HK-2 (cell line): ENCODE data around the gene HS3ST3B1.

ENCODE experiments used
- DNase-seq: peaks from one replicate; pipeline ENCODE4 v3.0.0-alpha.2; 2018; ENCODE audit not compliant: unreplicated experiment

The HS3ST3B1 gene

GRCh38 chr17:14303343-14304221 is 2.7 kb downstream of the HS3ST3B1 start:
- no peak for DNase-seq

DNA sequence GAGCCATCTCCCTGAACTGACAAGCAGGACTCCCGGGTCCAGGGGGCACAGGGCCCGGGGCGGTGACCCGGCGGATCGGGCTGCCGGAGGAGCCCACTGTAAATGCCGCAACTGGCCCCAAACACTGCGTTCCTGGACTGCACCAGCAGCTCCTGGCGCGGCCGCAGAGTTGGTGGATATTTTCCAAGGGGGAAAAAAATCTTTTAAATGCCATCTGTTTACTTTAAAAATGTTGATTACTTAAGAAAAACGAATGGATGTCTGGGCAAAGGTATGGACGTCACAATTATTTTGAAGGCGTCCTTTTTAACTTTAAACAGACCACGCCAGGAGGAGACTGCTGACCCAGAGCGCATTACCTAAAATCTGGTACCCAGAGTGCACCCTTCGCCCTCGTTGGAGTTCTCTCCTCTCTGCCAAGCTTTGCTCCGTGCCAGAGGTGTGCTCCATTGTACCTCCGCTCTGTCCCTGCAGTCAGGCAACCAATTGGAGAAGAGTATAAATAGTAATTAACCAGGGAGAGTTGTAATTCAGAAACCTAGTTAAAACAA is 3.4 kb downstream of the HS3ST3B1 start:
- no peak for DNase-seq

DNA sequence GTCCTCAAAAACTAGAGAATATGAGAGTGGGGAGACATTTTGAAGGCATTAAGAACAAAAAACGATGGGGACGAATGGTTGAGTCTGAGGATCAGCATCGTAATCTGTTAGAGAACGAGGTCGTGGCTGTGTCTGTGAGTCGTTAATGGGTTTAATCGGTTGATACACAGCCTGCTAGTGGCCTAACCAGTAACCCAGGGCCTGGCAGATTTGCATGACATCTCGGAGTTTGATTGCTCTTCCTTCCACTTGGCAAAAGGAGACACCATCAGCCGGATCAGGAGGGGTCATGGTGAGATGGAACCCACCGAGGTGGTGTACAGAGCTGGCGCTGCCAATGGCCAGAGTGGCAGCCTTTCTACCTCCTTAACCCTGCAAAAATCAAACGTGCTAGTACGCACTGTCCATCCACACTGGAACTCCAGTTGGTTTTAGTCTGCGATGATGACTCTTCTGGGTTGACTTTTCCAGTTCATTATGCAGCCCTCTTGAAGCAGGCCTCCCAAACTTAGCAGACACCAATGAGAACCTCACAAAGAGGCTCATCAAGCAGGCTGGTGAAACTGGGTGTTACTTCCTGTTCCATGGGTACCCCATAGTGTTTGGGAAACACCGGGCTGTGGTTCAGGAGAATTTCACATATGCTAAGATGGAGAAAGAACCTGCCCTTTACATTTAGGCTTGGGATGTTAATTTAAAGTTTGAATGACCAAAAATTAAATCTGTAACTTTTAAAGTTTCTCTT is 4.1 kb downstream of the HS3ST3B1 start:
- DNase-seq, result no peak

- no peak for DNase-seq
Observed at GRCh38 chr17:14305785-14306496, 5.1 kb downstream of the HS3ST3B1 start.

- no peak for DNase-seq
Observed at GRCh38 chr17:14306596-14306995, 5.7 kb downstream of the HS3ST3B1 start.

DNA sequence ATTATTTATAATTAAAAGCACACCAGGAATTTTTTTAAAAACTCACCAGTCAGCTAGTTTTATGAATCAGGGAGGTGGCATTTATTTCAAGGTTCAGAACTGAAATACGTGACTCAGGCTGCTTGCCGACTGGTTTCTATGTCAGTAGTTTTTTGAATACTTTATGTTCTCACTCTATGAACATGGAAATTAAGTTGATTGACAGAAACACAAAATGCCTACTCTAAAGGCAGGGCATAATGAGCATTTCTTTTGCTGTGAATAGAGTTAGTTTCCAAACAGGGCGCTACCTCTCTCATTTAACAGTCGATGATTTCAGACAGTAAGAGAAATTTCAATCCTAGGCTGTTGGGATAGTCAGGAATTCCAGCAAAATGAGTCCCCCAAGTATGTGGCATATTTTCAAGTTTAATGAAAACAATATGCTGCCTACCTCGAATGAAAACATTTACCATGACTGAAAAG is 6.7 kb downstream of the HS3ST3B1 start:
- no peak for DNase-seq

DNA sequence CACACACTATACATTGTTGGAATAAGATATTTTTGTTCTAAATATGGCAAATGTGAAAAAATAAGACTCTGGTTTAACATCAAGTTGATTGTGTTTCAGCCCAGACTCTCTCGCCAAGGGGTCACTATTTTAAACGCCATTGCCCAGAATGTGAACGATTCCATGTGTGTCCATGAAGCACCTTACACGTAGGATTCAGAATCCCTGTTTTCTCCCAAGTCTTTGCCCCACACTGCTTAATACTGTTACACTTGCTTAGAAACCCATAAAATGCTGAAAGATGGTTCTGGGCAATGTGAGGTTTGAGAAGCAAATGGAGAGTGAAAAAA is 7.7 kb downstream of the HS3ST3B1 start:
- DNase-seq, result no peak

DNA sequence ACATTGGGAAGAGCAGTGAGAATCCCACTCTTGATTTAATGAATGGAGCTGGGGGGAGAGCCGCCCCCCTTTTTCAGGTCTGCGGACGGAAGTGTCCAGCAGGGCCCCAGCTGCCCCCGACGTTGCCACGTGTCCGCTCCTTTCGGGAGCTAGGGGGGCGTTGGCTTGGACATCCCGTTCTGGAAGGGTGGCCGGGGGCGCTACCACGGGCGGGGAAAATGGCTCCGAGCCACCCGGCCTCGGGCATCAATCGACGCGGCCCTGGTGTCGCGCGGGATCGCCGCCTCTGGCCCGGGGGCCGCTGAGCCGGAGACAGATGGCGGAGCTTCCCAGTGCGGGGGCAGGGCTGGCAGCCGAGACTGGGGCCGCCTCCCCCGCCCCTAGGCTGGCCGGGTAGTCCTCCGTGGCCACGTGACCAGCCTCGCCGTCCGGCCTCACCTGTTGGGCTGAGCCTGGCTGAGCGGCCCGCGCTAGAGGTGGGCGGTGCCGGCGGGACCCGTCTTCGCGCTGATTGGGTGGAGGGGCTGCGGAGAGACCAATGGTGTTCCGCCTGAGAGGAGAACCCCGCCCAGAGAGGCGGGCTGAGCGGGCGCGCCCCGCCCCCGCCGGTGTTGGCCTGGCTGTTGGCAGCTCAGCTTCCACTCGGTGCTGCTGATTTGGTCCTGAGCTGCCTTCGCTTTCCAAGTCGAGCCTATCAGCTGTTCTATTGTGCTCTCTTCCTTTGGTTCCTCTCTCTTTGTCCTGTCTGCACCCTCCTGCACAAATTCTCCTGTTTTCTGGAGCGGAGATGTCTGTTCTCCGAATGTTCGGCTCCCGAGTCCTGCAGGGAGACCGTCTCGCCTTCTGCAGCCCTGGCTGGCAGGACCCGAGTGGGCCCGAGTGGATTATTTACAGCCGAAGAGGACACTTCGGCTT is 8.3 kb downstream of the HS3ST3B1 start:
- peak; percentile 99 for DNase-seq

DNA sequence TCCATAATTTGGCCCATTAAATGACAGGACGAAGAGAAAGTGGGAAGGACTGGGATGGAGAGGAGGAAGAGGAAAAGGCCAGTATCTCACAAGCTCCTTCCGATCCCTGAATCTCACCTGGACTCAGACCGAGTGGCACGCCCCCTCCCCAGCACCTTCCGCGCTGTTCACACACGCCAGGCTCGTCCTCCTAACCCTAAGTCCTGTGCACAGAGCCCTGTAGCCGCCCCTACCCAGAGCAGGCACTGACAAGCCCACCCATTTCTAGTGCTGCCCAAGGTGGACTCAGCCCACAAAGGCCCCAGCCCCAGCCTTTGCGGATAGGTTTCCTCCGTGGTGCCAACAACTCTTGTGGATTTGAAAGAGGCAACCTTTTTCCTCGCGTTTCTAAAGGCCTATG is 9.2 kb downstream of the HS3ST3B1 start:
- DNase-seq, result no peak

DNA sequence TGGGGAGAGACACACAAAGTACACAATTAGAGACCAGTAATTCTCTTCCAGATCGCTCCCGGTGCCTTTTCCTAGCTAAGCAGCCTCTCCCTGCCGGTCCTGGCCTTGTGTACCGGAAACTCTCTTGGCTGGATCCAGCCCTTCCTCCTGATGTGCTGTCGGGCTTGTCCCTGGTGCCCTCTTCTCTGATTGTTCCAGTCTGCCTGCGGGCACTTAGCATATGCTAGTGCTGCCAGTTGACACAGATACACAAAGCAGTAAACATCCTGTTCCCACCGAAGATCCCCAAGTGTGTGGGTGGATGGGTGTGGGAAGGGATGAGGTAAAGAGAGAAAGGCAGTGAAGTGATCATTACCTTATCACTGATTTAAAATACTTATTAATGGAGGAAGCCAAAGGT is 9.7 kb downstream of the HS3ST3B1 start:
- no peak for DNase-seq

DNA sequence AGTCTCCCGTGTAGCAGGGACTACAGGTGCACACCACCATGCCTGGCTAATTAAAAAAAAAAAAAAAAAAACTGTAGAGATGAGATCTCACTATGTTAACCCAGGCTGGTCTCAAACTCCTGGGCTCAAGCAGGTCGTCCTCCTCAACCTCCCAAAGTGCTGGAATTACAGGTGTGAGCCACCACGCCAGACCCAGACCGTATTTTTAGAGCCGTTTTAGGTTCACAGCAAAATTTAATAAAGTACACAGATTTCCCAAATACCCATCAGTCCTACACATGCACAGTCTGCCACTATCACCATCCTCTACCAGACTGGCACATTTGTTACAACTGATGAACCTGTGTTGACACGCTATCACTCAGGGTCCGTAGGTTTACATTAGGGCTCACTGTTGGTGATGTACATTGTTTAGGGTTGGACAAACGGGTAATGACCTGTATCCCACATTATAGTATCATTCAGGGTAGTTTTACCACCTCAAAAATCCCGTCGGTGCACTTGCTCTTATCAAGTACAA is 10.4 kb downstream of the HS3ST3B1 start:
- no peak for DNase-seq

DNA sequence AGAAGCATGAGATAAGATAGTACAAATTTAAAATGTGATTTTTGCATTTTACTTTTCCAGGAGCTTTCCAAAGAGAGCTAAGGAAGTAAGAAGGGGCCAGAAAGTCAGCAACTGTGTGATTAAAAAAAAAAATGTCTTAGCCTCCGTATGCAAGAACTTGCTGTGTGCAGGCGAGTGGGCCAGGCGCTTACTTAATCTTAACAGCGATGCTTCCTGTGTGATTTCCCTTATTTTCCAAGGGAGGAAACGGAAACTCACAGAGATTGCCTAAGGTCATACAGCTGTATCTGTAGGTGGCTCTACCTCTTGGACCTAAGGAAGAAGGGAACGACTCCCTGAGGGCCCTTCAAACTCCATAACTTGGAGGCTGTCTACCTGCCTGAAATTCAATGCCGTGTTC is 11.1 kb downstream of the HS3ST3B1 start:
- DNase-seq, result no peak

DNA sequence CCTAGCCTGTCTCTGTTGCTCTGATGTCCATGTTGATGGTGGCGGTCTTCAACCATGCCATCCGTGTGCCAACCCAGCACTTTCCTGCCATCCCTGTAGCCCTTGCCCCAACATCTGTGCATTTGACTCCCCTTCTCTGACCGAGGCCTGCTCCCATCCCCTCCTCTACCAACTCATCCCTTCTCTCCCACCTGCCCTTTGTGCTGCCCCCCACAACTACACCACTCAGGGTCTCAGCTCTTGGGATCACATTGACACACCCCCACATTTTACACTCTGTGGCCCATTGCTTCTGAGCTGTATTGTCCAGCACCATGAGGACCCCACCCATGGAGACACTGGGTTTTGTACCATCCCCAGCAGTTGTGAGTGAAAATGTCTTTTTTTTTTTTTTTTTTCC is 11.6 kb downstream of the HS3ST3B1 start:
- DNase-seq, result no peak

DNA sequence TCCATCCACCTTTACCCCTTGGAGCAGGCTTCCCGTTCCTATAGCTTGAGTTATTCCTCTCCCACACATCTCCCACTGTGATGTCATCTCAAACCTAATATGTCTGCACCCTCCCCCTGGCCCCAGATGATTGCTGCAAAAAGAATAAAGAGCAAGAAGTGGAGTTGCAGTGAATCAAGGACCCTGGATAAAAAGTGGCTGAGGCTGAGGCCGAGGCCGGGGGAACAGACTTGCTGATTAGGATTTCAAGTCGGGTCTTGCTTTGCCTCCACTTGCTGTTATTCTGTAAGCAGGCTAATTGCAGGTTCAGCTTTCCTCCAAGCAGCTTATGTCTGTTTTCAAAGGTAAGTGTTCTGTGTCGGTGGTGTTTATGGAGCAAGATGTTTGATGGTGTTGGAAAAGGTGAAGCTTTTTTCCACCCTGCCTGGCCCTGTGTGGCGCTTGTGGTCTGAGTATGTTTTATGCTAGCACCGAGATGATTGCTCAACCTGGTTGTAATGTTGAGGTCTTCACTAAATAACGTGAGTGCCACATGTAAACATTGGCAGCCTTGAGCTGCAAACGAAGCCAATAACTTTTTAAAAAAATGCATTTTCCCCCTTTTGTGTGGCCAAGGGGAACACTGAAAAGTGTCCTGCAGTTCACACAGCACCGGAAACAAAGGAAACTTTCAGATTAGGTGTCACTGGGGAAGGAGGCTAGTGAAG is 15.4 kb downstream of the HS3ST3B1 start:
- DNase-seq, result no peak

DNA sequence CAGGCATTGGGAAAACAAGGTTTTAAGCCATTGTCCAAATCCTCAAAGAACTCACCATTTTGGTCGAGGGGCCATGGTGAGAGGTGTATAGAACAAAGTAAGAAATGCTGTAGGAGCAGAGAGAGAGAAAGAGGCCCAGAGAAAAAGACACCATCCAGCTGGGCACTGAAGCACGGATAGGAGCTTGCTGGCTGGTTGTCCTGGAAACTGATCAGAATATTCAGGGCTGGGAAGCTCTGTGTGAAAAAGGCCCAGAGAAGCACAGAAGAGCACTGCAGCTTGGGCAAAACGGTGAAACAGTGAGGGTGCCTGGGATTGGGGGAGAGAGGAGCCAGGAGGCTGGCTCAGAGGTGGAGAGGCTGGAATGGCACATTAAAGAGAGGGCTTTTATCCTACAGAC is 16.5 kb downstream of the HS3ST3B1 start:
- DNase-seq, result no peak

- no peak for DNase-seq
Observed at GRCh38 chr17:14318109-14318917, 17.4 kb downstream of the HS3ST3B1 start.

DNA sequence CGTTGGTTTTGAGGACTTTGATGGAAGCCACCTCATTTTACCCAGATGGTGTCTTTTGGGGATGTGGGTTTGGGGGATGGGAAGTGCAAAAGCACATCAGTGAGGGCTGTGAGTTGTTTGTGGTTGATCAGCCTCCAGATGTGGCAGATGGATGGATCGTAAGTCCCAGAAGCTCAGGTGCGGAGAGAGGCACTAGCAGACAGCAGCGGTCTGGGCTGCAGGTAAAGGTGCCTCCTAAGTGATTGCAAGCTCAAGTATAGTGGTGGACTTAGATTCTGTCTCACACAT is 18.0 kb downstream of the HS3ST3B1 start:
- no peak for DNase-seq

DNA sequence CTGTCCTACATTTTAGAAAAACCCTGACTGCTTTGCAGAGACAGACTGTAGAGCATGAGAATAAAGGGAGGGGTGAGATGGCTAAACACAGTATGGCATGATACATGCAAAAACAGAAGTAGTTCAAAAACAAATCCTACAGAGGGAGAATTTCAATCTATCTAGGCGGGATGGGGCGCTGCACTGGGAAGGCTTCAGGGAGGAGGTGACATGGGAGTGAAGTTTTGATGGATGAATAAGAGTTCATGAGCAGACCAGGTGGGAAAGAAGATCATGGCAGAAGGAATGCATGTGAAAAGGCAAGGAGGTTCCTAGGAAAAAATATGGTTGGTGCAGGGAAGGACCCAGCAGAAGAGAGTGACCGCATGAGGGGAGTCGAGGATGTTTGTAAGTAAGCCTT is 19.2 kb downstream of the HS3ST3B1 start:
- DNase-seq, result no peak

- no peak for DNase-seq
Observed at GRCh38 chr17:14320734-14321475, 20.0 kb downstream of the HS3ST3B1 start.
